ENCODE results near the gene NSMF. TPM values are rescaled to one million over a fixed set of nuclear protein-coding genes. Genes with fewer than 3 reads are reported as not detected.

Gene NSMF
- total and polyA plus RNA-seq, 12 donors = 5.3 to 29.3 (median 10.9) TPM

DNA sequence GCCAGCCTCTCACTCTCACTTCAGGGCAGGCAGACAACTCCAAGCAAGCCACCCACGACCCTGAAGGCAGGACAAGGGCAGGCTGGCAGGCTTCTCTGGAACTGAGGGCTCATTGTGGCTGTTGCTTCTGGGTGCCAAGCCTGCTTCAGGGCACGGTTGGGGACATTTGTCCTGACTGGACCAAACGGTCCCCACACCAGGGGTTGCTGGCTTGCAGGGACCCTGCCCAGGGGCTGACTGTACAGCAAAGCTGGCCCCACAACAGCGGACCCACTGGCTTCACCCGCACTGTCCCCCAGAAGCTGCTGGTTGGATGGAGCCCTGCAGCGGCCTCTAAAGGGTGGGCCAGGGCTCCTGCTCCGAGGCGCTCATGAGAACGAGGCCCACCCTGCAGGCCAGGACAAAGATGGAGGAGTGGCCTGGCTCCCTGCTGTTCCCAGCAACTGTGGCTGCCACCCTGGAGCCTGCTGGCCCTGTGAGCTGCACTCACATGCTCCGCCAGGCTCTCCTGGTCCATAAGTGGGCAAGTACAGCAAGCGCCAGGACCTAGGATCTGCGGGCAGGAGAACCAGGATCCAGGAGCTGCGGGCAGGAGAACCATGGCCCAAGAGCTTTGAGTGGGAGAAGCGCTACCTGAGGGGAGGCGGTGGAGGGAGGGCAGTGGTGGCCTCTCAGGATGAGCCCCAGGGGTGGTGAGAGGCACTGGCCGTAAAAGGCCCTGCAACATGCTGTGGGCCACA, 34.4 kb upstream of the NSMF start:
- DNase-seq (no peak), ATAC-seq (peak in 1 of 8 donors; percentile 9)
- Histone ChIP-seq H3K36me3 (peaks cover 0 to 25% (median 0%) of the 10 kb centered on the region in 9 donors), H3K9me3 (no peaks in the 10 kb centered on the region), H3K27me3 (no peaks in the 10 kb centered on the region), H3K4me3 (no peak overlapping the region), H3K4me1 (peaks cover 0 to 10% (median 0%) of the 10 kb centered on the region in 9 donors), H3K27ac (no peak overlapping the region)
- 94 to 95% methylated on average over 16 of the region's 16 CpGs for WGBS, 2 donors
- intact Hi-C loops (cut with DNase I) = no loop called here
- TF ChIP-seq, protein P1, sequence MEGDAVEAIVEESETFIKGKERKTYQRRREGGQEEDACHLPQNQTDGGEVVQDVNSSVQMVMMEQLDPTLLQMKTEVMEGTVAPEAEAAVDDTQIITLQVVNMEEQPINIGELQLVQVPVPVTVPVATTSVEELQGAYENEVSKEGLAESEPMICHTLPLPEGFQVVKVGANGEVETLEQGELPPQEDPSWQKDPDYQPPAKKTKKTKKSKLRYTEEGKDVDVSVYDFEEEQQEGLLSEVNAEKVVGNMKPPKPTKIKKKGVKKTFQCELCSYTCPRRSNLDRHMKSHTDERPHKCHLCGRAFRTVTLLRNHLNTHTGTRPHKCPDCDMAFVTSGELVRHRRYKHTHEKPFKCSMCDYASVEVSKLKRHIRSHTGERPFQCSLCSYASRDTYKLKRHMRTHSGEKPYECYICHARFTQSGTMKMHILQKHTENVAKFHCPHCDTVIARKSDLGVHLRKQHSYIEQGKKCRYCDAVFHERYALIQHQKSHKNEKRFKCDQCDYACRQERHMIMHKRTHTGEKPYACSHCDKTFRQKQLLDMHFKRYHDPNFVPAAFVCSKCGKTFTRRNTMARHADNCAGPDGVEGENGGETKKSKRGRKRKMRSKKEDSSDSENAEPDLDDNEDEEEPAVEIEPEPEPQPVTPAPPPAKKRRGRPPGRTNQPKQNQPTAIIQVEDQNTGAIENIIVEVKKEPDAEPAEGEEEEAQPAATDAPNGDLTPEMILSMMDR (IDR thresholded peaks at IDR 0.05) = no peak

DNA sequence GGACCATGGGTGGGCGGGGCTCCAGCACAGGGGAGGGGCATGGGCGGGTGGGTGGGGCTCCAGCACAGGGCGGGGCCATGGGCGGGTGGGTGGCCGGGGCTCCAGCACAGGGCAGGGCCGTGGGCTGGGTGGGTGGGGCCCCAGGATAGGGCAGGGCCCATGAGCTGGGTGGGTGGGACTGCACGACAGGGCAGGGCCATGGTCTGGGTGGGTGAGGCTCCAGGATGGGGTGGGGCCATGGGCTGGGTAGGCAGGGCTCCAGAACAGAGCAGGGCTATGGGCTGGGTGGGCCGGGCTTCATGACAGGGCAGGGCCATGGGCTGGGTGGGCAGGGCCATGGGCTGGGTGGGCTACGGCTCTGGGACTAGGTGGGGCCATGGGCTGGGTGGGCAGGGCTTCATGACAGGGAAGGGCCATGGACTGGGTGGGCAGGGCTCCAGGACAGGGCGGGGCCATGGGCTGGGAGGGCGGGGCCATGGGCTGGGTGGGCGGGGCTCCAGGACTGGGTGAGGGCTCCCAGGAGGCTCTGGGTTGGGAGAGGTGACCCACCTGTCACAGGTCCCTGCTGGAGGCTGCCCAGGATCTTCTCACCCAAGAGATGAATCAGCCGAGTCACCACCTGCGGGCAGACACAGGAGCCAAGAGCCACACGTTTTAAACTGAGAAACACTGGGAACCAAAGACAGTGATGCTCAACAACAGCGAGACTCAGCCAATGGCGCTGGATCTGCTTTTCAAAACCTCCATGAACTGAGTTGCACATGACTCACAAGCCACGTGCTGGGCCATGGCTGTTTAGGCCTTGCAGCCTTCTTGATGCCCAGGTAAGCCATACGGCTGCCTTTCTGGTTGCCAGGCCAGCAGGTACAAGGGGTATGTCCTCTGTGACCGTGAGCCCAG, 33.6 kb upstream of the NSMF start:
- H3K27me3 ChIP-seq = no peaks in the 10 kb centered on the region
- intact Hi-C loops (cut with DNase I) = no loop called here

DNA sequence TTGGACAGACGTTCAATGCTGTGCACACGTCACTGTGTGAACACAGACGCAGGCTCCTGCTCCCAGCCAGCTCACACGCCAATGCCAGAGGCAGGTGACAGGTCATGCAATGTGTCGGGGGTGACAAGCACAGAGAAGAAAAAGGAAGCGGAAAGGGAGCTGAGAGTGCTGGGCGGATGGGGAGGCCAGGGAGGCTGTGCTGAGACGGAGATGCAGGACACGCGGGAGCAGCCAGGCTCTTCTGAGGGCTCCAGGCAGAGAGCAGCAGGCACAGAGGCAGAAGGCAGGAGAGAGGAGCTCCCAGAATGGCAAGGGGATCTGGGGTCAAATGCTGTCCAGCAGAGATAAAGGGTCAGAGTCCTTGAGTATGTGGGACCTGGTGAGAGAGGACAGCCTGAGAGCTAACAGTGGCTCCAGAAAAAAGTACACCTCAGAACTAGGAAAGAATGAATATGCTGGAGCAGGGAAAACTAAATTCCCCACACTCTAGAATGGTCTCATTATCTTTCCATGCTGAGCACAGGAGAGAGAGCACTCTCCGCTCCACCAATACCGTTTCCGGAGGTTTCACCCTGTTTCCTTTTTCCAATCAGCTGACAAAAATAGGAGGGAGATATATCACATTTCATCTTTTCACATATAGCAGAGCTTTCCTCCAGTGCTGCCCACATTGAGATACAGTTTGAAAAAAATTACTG, 32.8 kb upstream of the NSMF start:
- Histone ChIP-seq H3K27me3 (no peaks in the 10 kb centered on the region), H3K36me3 (peaks cover 0 to 23% (median 0%) of the 10 kb centered on the region in 9 donors), H3K9me3 (no peaks in the 10 kb centered on the region), H3K4me1 (peaks cover 0 to 10% (median 0%) of the 10 kb centered on the region in 9 donors), H3K27ac (no peak overlapping the region), H3K4me3 (no peak overlapping the region)
- no peak for DNase-seq
- TF ChIP-seq, protein P1 (IDR thresholded peaks at IDR 0.05) = no peak
- intact Hi-C loops (cut with DNase I) = no loop called here
- 91 to 95% methylated on average over 13 of the region's 13 CpGs for WGBS, 2 donors
- ATAC-seq = no peak

More for the DNA sequence above, 33.6 kb upstream of the NSMF start:
- H3K4me3 ChIP-seq = no peak overlapping the region
- H3K36me3 ChIP-seq = peaks cover 0 to 23% (median 0%) of the 10 kb centered on the region in 9 donors
- peaks cover 0 to 10% (median 0%) of the 10 kb centered on the region in 9 donors for H3K4me1 ChIP-seq
- ATAC-seq = peak in 2 of 8 donors; percentile 28 to 46
- TF ChIP-seq, protein P1 (IDR thresholded peaks at IDR 0.05) = no peak
- no peak overlapping the region for H3K27ac ChIP-seq
- 83 to 84% methylated on average over 16 to 20 of the region's 20 CpGs for WGBS, 2 donors
- no peaks in the 10 kb centered on the region for H3K9me3 ChIP-seq
- DNase-seq = no peak
